Stimulated activated CD8-positive, alpha-beta memory T cell treated with anti-CD3 and anti-CD28 coated beads, Interleukin-4, amount 100 ng/mL, for 4 hours (primary cell): Measurements from ENCODE around the gene PGAM4.
"Not testable (repeated sequence)": the region's sequence is repeated elsewhere in the genome, so short reads cannot be mapped to it uniquely, and the experiment has no call there.

Source experiments
- DNase-seq, 2 donors: peaks; one replicate each; pipeline ENCODE4 v3.0.0-alpha.2; 2020; ENCODE audit warnings: low read depth in 2 of 2, low spot score in 1 of 2

Gene PGAM4

GRCh38 chrX:77930581-77930980, 38.9 kb downstream of the PGAM4 start:
- DNase-seq: no peak

- DNase-seq: no peak
Observed at GRCh38 chrX:77925764-77926163, 43.7 kb downstream of the PGAM4 start.

DNA sequence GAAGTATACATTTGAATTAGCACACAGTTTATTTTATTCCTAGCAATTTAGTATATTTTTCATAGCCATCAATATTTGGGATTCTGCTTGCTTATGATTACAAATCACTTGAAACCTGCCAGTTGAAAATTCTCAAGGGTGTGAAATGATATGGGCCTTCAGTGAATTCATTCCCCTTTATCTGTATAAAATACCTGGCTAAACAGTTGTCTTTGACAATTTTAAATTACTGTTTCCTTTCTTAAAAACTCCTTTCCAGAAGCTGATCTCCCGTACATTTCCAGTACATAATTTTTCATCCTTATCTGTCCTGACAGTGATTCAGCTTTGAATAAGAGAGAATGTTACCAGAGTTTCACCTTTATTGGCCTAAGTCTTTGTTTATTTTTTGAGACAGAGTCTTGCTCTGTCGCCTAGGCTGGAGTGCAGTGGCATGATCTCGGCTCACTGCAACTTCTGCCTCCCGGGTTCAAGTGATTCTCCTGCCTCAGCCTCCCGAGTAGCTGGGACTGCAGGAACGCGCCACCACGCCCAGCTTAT, 45.0 kb downstream of the PGAM4 start:
- no peak for DNase-seq

DNA sequence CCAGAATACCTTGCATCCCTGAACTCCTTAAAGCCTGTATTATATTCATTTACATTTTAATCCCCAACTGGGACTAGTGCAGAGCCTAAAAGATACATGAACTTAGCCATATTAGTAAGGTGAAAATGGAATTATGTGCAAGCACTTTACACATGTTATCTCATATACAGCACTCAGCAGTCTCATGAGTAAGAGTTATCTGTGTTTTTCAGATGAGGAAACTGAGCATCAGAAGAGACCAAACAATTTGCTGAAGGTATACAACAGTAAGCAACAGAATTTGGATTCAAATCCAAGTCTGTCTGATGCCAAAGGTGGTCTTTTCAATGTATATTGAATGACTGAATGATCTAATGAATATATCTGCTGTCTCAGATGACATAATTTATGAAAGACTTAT, 46.7 kb downstream of the PGAM4 start:
- no peak for DNase-seq

- not testable (repeated sequence) for DNase-seq
Observed at GRCh38 chrX:77919370-77919769, 50.1 kb downstream of the PGAM4 start.

GRCh38 chrX:77918568-77918967, 50.9 kb downstream of the PGAM4 start:
- no peak for DNase-seq
